SK-N-SH treated with all-trans-retinoic acid at 6 μM for 48 hours (cell line): ENCODE measurements around the gene NEURL1.

Experiments used
- ATAC-seq: fragments of 200-7000 bp; cut with Tn5 transposase; 3 replicates; pipeline ENCODE4 v1.9.1; 2020; ENCODE audit warnings: mild to moderate bottlenecking, moderate library complexity
- ARNTL ChIP-seq: fragments of 450-650 bp; formaldehyde crosslinking; IDR thresholded peaks from 2 replicates; pipeline ENCODE4 v1.5.0; 2020; ENCODE audit warnings: low read depth, mild to moderate bottlenecking, moderate library complexity, borderline replicate concordance
- BACH2 ChIP-seq: fragments of 250-450 bp; sonication (Bioruptor Pico); IDR thresholded peaks from 2 replicates; pipeline ENCODE4 v1.9.0; 2021; ENCODE audit warnings: mild to moderate bottlenecking, borderline replicate concordance
- CREB5 ChIP-seq: fragments of 250-450 bp; sonication (Bioruptor Pico); IDR thresholded peaks from 2 replicates; pipeline ENCODE4 v1.5.1; 2020; ENCODE audit warnings: low read depth, mild to moderate bottlenecking, moderate library complexity
- CSDC2 ChIP-seq: fragments of 250-450 bp; sonication (Bioruptor Pico); IDR thresholded peaks from 2 replicates; pipeline ENCODE4 v1.5.0; 2020; ENCODE audit warnings: mild to moderate bottlenecking, moderate library complexity
- CSRNP3 ChIP-seq: fragments of 250-450 bp; sonication (Bioruptor Pico); IDR thresholded peaks from 2 replicates; pipeline ENCODE4 v1.5.1; 2021; ENCODE audit warnings: mild to moderate bottlenecking, moderate library complexity
- ESRRG ChIP-seq: fragments of 250-450 bp; sonication (Bioruptor Pico); IDR thresholded peaks from 2 replicates; pipeline ENCODE4 v1.6.1; 2021; ENCODE audit warnings: mild to moderate bottlenecking
- GLIS3 ChIP-seq: fragments of 250-450 bp; sonication (Bioruptor Pico); IDR thresholded peaks from 2 replicates; pipeline ENCODE4 v1.5.0; 2020; ENCODE audit warnings: mild to moderate bottlenecking, moderate library complexity
- ISL1 ChIP-seq: fragments of 250-450 bp; sonication (Bioruptor Pico); IDR thresholded peaks from 2 replicates; pipeline ENCODE4 v2.1.2; 2022; ENCODE audit warnings: mild to moderate bottlenecking, moderate library complexity
- OSR1 ChIP-seq: fragments of 250-450 bp; sonication (Bioruptor Pico); IDR thresholded peaks from 2 replicates; pipeline ENCODE4 v1.8.0; 2022; ENCODE audit warnings: moderate library complexity, mild to moderate bottlenecking, inconsistent platforms
- PATZ1 ChIP-seq: fragments of 250-450 bp; sonication (Bioruptor Pico); IDR thresholded peaks from 2 replicates; pipeline ENCODE4 v1.8.0; 2020; ENCODE audit warnings: mild to moderate bottlenecking, moderate library complexity, borderline replicate concordance
- POU6F1 ChIP-seq: fragments of 250-450 bp; sonication (Bioruptor Pico); IDR thresholded peaks from 2 replicates; pipeline ENCODE4 v1.8.0; 2021; ENCODE audit warnings: low read depth, mild to moderate bottlenecking, moderate library complexity, borderline replicate concordance
- PPARA ChIP-seq: fragments of 250-450 bp; sonication (Bioruptor Pico); IDR thresholded peaks from 2 replicates; pipeline ENCODE4 v1.5.0; 2020; ENCODE audit warnings: mild to moderate bottlenecking, borderline replicate concordance
- RARB ChIP-seq: fragments of 250-450 bp; sonication (Bioruptor Pico); IDR thresholded peaks from 2 replicates; pipeline ENCODE4 v1.8.0; 2021; ENCODE audit warnings: mild to moderate bottlenecking, moderate library complexity
- TOX ChIP-seq: fragments of 250-450 bp; sonication (Bioruptor Pico); IDR thresholded peaks from 2 replicates; pipeline ENCODE4 v1.8.0; 2021; ENCODE audit warnings: mild to moderate bottlenecking, moderate library complexity, borderline replicate concordance
- TSHZ2 ChIP-seq: fragments of 250-450 bp; sonication (Bioruptor Pico); IDR thresholded peaks from 2 replicates; pipeline ENCODE4 v1.5.0; 2020; ENCODE audit warnings: mild to moderate bottlenecking, moderate library complexity
- ZC3H10 ChIP-seq: fragments of 250-450 bp; sonication (Bioruptor Pico); IDR thresholded peaks from 2 replicates; pipeline ENCODE4 v1.5.1; 2021; ENCODE audit warnings: mild to moderate bottlenecking, moderate library complexity
- ZFP3 ChIP-seq: fragments of 250-450 bp; sonication (Bioruptor Pico); IDR thresholded peaks from 2 replicates; pipeline ENCODE4 v1.5.0; 2020; ENCODE audit warnings: mild to moderate bottlenecking, moderate library complexity
- ZFP30 ChIP-seq: fragments of 450-650 bp; formaldehyde crosslinking; IDR thresholded peaks from 2 replicates; pipeline ENCODE4 v1.5.0; 2022; ENCODE audit warnings: mild to moderate bottlenecking, moderate library complexity
- ZNF565 ChIP-seq: fragments of 450-650 bp; formaldehyde crosslinking; conservative IDR thresholded peaks from 2 replicates; pipeline ENCODE4 v1.5.0; 2020; ENCODE audit warnings: low read depth, mild to moderate bottlenecking, moderate library complexity
- ZNF70 ChIP-seq: fragments of 450-650 bp; formaldehyde crosslinking; IDR thresholded peaks from 2 replicates; pipeline ENCODE4 v1.5.0; 2020; ENCODE audit warnings: mild to moderate bottlenecking, moderate library complexity
- ZNF8 ChIP-seq: fragments of 450-650 bp; formaldehyde crosslinking; IDR thresholded peaks from 2 replicates; pipeline ENCODE4 v1.5.0; 2020; ENCODE audit warnings: mild to moderate bottlenecking, moderate library complexity

The NEURL1 gene

GRCh38 chr10:103463499-103463898 lies 30.0 kb upstream of the NEURL1 start:
- TF ChIP-seq ZC3H10 (CRISPR knock-in tag) (no peak), GLIS3 (CRISPR knock-in tag) (no peak), PATZ1 (CRISPR knock-in tag) (no peak), CSDC2 (CRISPR knock-in tag) (no peak), ZFP30 (CRISPR knock-in tag) (no peak), ESRRG (CRISPR knock-in tag) (no peak), BACH2 (CRISPR knock-in tag) (no peak), ISL1 (CRISPR knock-in tag) (no peak), ZFP3 (CRISPR knock-in tag) (no peak), RARB (no peak), CSRNP3 (CRISPR knock-in tag) (no peak), TSHZ2 (no peak)
- no peak for ATAC-seq

GRCh38 chr10:103465411-103466179 lies 27.9 kb upstream of the NEURL1 start:
- TF ChIP-seq CREB5 (CRISPR knock-in tag) = no peak
- no peak for TF ChIP-seq OSR1 (CRISPR knock-in tag)
- TF ChIP-seq POU6F1 = no peak
- TF ChIP-seq TSHZ2 = no peak
- TF ChIP-seq ESRRG (CRISPR knock-in tag) = no peak
- no peak for TF ChIP-seq ZNF70
- no peak for TF ChIP-seq ISL1 (CRISPR knock-in tag)
- TF ChIP-seq ZNF8 (CRISPR knock-in tag) = no peak
- TF ChIP-seq RARB = no peak
- no peak for TF ChIP-seq ZFP30 (CRISPR knock-in tag)
- TF ChIP-seq CSRNP3 (CRISPR knock-in tag) = no peak
- no peak for TF ChIP-seq BACH2 (CRISPR knock-in tag)
- TF ChIP-seq ZNF565 = no peak
- TF ChIP-seq ZC3H10 (CRISPR knock-in tag) = no peak
- TF ChIP-seq PPARA = no peak
- no peak for TF ChIP-seq GLIS3 (CRISPR knock-in tag)
- no peak for TF ChIP-seq ARNTL (CRISPR knock-in tag)
- TF ChIP-seq TOX (CRISPR knock-in tag) = no peak
- no peak for ATAC-seq
